ENCODE data around the gene FAM107B.

The FAM107B gene

GRCh38 chr10:14579405-14579804, 195.3 kb downstream of the FAM107B start:
- TF ChIP-seq ISL1 (CRISPR knock-in tag; IDR thresholded peaks at IDR 0.05) (no peak), GLIS3 (CRISPR knock-in tag; IDR thresholded peaks at IDR 0.05) (no peak), ZFP30 (CRISPR knock-in tag; IDR thresholded peaks at IDR 0.05) (no peak), BACH2 (CRISPR knock-in tag; IDR thresholded peaks at IDR 0.05; ENCODE audit: borderline replicate concordance) (no peak), CSRNP3 (CRISPR knock-in tag; IDR thresholded peaks at IDR 0.05) (no peak)
- no peak for ATAC-seq

GRCh38 chr10:14578060-14578952, 196.4 kb downstream of the FAM107B start:
- TF ChIP-seq ISL1 (CRISPR knock-in tag; IDR thresholded peaks at IDR 0.05), result no peak
- no peak for TF ChIP-seq POU6F1 (CRISPR knock-in tag; IDR thresholded peaks at IDR 0.05; ENCODE audit: borderline replicate concordance, low read depth)
- TF ChIP-seq ZNF70 (CRISPR knock-in tag; IDR thresholded peaks at IDR 0.05), result no peak
- no peak for TF ChIP-seq ZC3H10 (CRISPR knock-in tag; IDR thresholded peaks at IDR 0.05)
- no peak for TF ChIP-seq ESRRG (CRISPR knock-in tag; IDR thresholded peaks at IDR 0.05)
- no peak for TF ChIP-seq TOX (CRISPR knock-in tag; IDR thresholded peaks at IDR 0.05; ENCODE audit: borderline replicate concordance)
- no peak for TF ChIP-seq PATZ1 (CRISPR knock-in tag; IDR thresholded peaks at IDR 0.05; ENCODE audit: borderline replicate concordance)
- TF ChIP-seq CREB5 (CRISPR knock-in tag; IDR thresholded peaks at IDR 0.05; ENCODE audit: low read depth), result no peak
- TF ChIP-seq GLIS3 (CRISPR knock-in tag; IDR thresholded peaks at IDR 0.05), result no peak
- no peak for TF ChIP-seq RARB (CRISPR knock-in tag; IDR thresholded peaks at IDR 0.05)
- no peak for TF ChIP-seq TCF4 (CRISPR knock-in tag; IDR thresholded peaks at IDR 0.05; ENCODE audit: borderline replicate concordance)
- no peak for TF ChIP-seq TSHZ2 (CRISPR knock-in tag; IDR thresholded peaks at IDR 0.05)
- no peak for TF ChIP-seq BACH2 (CRISPR knock-in tag; IDR thresholded peaks at IDR 0.05; ENCODE audit: borderline replicate concordance)
- TF ChIP-seq OSR1 (CRISPR knock-in tag; IDR thresholded peaks at IDR 0.05), result no peak
- TF ChIP-seq ZNF565 (CRISPR knock-in tag; conservative IDR thresholded peaks at IDR 0.05; ENCODE audit: low read depth), result no peak
- TF ChIP-seq ZFP3 (CRISPR knock-in tag; IDR thresholded peaks at IDR 0.05), result no peak
- no peak for TF ChIP-seq ZNF8 (CRISPR knock-in tag; IDR thresholded peaks at IDR 0.05)
- no peak for TF ChIP-seq SNAI2 (CRISPR knock-in tag; IDR thresholded peaks at IDR 0.05)
- ATAC-seq, result no peak

- ATAC-seq, result no peak
- no peak for TF ChIP-seq BACH2 (CRISPR knock-in tag; IDR thresholded peaks at IDR 0.05; ENCODE audit: borderline replicate concordance)
- no peak for TF ChIP-seq ESRRG (CRISPR knock-in tag; IDR thresholded peaks at IDR 0.05)
- TF ChIP-seq ZFP30 (CRISPR knock-in tag; IDR thresholded peaks at IDR 0.05), result no peak
- no peak for TF ChIP-seq OSR1 (CRISPR knock-in tag; IDR thresholded peaks at IDR 0.05)
- no peak for TF ChIP-seq CREB5 (CRISPR knock-in tag; IDR thresholded peaks at IDR 0.05; ENCODE audit: low read depth)
- no peak for TF ChIP-seq PPARA (CRISPR knock-in tag; IDR thresholded peaks at IDR 0.05; ENCODE audit: borderline replicate concordance)
Measured at GRCh38 chr10:14574885-14575284, 199.8 kb downstream of the FAM107B start.

Measured in SK-N-SH treated with all-trans-retinoic acid at 6 μM for 48 hours (cell line).